ENCODE data around the gene MOB3A.
"Not testable (repeated sequence)": the region's sequence is repeated elsewhere in the genome, so short reads cannot be mapped to it uniquely, and the experiment has no call there.

MOB3A gene

DNA sequence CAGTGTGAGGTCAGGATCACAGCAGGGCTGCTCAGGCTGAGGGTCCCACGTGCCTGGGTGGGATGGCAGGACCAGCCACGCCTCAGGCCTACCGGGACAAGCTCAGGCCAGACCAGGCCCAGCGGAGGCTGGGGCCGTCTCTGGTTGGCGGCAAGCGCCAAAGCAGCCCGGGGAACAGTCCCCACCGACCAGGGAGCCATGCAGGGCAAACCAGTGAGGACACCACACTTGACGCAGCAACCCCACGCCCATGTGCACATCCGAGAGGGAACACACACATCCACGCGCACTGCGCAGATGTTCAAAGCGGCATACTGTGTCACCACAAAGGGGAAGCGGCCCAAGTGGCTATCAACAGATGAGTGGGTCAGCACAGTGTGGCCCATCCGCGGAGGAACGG, 15.8 kb upstream of the MOB3A start:
- no peak for DNase-seq
- intact Hi-C loops (cut with DNase I) = no loop called here

DNA sequence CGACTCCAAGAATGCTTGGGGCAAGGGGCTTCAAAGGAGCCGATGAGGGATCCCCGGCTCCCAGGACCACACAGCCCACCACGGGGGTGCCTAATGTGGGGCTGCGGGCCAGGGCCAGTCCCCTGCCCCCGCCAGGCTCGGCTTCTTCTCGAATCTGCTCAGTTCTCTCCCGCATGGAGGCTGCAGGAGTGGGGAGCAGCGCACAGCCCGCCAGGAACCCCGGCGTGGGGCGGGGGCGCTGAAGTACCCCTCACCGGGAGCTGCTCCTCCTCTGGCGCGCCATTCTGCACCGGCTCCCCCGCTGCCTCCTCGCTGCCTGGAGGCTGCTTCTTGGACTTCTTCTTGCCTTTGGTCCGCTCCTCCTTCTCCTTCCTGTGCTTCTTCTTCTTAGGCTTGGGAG, 15.3 kb upstream of the MOB3A start:
- intact Hi-C loops (cut with DNase I) = no loop called here
- no peak for DNase-seq

DNA sequence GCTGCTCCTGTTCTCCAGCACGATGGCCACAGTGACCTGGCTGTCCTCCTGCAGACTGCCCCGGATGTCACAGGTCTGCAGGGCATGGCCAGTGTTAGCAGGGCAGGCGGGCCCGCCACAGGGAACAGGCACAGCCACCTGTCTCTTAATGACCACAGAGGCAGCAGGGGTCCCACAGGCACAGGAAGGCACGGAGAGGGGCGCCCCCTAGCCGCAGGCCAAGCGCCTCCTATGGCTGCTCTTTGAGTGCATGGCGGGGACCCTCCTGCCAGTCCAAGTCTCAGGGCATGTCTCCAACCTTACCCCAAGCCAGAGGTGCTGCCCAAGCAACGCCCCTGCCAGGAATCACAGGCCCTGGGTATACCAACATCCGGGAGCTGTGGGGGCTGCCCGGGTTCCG, 14.7 kb upstream of the MOB3A start:
- intact Hi-C loops (cut with DNase I) = no loop called here
- DNase-seq = no peak

DNA sequence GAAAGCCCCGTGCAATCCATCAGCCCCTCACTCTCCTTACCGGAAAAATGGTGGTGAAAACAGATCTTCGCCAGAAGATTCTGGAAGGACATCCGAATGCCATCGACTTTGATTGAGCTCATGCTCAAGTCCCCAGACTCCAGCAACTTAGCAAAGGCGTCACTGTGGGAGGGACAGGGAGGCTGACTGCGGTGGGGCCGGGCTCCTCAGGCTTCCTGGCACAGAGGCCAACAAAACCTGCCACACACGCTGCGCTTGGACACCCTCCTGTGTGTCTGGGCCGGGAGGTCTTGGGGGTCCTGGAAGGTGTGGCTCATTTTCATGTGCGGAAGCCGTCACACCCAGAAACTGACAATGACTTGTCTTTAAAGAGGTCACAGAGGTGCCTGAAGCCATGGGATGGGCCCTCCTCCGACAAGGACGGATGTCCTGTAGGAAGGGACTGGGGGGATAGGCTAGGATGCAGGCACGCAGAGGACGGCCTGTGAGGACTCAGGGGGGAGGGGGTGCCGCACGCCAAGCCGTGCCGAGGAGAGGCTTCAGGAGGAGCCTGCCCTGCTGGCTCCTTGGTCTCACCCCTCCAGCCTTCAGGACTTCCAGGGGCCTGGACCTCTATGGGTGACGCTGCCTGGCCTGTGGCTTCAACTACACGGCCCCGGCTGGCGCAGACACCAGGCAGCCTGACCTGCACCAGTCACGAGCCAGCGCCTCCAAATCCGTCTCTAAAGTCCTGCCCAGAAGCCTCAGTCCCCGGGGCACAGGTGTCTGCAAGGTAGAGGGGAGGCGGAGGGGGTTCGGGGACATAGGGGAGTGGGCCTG, 13.1 kb upstream of the MOB3A start:
- intact Hi-C loops (cut with DNase I) = no loop called here
- no peak for DNase-seq

DNA sequence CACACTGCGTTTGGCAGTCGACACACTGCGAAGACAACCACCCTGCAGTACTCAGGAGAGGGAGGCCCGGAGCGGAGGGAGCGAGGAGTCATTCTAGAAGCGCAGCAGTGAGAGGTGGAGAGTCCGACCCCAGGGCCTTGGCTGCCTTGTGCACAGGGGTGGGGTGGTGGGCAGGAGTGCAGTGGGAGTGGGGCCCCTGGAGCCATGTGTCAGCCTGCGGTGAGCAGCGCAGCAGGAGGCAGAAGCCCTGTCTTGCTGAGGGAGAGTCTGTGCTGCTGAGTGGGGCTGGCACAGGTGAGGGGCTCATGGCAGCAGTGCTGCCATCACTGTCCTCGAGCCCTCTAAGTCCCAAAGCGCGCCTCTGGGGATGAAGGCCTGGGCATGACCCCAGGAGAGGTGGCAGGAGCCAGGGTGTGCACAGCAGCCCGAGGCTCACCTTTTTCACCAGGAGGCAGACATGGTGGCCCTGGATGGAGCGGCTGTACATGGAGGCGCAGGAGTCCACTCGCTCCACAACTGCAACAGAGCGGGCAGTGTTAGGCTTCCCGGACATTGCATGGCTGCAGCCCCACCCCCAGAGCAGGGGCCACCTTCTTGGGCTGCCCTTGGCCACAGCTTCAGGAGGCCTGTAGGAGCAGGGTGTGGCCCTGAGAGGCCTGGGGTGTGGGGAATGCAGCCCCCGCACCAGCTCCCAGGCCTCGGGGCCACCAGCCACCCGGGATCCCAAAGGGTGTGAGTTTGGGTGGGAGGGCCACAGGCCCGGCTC, 12.3 kb upstream of the MOB3A start:
- DNase-seq = no peak
- intact Hi-C loops (cut with DNase I) = no loop called here

DNA sequence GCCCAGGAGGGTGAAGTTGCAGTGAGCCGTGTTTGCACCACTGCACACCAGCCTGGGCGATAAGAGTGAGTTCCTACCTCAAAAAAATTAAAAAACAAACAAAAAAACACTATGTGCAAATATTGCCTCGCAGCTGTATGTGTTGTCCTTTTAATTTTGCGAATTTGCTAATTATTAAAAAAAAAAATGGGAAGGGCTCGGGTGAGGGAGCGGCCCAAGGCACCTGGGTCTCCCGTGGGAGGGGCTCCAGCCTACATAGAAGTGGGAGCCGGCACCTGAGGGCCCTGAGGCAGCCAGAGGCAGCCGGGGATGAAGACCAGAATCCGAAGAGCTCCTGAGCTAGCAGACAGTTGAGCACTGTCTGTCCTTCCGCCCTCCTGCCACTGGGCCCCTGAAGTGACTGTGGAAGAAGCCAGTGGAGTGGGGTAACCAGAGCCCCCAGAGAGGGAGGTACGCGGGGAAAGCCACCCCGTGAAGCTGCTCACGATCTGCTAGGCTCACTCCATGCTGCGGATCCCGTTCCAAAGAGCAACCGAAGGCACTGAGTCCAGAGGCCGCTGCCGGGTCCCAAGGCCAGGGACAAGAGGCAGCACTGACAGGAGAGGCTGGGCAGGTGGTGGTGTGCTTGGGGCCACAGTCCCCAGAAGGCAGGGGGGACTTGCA, 7.0 kb upstream of the MOB3A start:
- intact Hi-C loops (cut with DNase I) = loop anchor here (5.0 kb wide), 1 partner anchor 44 kb away; no protein-coding TSS in a partner anchor
- no peak for DNase-seq

DNA sequence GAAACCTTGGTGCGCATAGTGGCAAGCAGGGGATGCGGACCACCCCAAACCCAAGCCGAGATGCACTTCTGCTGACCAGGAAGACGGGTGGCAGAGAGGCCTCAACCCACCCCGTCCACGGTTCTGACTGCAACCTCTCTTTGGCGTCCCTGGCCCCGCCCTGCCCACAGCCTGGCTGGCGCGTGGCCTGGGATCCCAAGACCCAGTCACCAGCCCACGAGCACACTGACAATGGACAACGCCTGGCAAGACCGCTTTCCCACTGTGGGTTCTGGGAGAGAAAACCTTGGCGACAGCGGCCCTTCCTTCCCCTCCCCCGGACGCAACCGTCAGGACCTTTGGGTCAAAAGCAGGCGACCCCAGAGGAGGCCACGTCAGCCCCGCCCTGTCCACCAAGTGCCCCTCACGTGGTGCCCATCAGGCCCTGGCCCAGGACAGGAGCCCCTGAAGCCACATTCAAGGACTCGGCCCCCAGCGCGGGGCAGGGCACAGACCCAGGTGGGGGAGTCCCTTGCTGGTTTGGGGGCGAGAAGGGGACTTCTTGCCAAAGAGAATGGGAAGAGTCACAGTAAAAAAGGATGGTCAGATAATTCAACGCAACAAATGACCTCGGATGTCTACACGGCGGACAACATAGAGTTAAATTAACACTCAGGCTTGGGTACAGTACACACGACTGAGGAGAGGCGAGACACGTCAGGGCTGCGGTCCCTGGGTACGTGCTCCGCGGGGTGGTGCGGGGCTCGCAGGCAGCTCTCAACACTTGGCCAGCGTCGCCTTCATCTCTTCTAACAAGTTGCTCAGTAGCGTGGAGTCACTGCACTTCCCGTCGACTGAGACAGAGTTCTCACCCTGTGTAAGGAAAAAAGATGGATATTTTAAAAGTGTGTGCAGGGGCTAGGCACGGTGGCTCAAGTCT, 5.5 kb upstream of the MOB3A start:
- intact Hi-C loops (cut with DNase I) = loop anchor here (5.0 kb wide), 1 partner anchor 46 kb away; no protein-coding TSS in a partner anchor

DNA sequence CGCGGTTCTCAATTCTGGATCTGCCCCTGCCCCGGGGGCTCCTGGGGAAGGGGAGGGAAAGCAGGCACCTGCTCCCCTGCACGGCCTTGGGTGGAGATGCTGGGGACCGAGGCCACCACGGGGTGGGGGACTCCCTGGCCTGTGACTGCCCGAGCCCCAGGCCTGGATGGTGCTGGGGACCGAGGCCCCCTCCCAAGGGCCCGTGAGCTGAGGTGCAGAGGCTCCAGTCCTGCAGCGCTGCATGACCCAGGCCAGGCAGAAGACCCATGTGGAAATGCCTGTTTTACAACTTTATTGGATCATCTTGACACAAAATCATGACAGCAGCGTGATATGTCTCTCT, 4.6 kb upstream of the MOB3A start:
- DNase-seq = no peak
- intact Hi-C loops (cut with DNase I) = loop anchor here (5.0 kb wide), 1 partner anchor 47 kb away; no protein-coding TSS in a partner anchor

More for the DNA sequence above, 5.5 kb upstream of the MOB3A start:
- peak in 37 of 42 donors; percentile 28 to 86 (median 60) for DNase-seq

DNA sequence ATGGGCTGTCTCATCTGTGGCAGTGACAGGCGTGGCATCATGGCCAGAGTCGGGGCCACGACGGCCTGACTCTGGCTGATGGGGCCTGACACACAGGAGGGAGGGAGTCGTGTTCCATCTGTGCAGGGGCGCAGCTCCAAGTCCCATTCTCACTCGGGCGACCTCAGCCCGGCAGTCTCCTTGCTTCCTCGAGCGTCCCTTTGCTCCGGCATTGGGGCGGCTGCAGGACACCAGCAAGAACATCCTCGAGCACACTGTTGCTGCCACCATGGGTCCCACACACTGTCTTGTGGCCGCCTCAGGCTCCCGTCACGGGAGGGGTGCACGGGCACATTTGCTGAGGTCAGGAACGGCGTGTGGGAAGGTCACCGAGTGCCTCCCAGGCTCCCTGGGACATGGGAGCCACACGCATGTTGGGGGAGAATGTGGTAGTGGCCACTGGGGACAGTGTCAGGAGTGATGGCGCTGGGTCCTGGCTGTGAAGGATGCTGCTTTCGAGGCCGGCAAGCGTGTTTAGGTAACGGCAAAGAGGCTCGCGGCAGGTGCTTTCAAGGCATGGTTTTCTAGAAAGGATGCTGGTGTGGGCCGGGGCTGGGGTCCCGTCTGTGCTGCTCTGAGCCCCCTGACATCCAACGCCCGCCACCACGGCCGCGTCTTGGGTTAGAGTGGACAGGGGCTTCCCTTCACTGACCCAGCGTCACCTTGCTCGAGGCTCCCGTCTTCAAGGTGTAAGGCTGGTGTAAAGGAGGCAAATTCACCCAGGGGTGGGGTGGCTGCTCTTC, 4.0 kb upstream of the MOB3A start:
- intact Hi-C loops (cut with DNase I) = loop anchor here (5.0 kb wide), 1 partner anchor 47 kb away; no protein-coding TSS in a partner anchor
- DNase-seq = no peak

DNA sequence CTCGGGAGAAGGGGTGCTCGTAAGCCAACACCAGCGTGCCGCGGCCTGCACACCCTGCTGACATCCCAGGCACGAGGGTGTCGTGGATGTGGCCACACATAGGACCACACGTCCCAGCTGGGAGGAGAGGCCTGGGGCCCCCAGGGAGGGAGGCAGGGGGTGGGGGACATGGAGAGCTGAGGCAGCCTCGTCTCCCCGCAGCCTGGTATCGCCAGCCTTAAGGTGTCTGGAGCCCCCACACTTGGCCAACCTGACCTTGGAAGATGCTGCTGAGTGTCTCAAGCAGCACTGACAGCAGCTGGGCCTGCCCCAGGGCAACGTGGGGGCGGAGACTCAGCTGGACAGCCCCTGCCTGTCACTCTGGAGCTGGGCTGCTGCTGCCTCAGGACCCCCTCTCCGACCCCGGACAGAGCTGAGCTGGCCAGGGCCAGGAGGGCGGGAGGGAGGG, 3.0 kb upstream of the MOB3A start:
- no peak for DNase-seq

DNA sequence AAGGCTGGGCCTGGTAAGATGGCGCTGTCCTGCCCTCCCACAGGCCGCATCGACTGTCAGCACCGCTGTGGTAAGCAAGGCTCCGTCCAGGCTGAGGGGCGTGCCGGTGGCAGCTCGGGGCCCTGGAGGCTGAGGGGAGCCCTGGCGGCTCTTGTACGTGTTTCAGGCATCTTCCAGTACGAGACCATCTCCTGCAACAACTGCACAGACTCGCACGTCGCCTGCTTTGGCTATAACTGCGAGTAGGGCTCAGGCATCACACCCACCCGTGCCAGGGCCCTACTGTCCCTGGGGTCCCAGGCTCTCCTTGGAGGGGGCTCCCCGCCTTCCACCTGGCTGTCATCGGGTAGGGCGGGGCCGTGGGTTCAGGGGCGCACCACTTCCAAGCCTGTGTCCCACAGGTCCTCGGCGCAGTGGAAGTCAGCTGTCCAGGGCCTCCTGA, 1.8 kb upstream of the MOB3A start:
- intact Hi-C loops (cut with DNase I) = no loop called here
- DNase-seq = no peak

More for the DNA sequence above, 3.0 kb upstream of the MOB3A start:
- intact Hi-C loops (cut with DNase I) = no loop called here

DNA sequence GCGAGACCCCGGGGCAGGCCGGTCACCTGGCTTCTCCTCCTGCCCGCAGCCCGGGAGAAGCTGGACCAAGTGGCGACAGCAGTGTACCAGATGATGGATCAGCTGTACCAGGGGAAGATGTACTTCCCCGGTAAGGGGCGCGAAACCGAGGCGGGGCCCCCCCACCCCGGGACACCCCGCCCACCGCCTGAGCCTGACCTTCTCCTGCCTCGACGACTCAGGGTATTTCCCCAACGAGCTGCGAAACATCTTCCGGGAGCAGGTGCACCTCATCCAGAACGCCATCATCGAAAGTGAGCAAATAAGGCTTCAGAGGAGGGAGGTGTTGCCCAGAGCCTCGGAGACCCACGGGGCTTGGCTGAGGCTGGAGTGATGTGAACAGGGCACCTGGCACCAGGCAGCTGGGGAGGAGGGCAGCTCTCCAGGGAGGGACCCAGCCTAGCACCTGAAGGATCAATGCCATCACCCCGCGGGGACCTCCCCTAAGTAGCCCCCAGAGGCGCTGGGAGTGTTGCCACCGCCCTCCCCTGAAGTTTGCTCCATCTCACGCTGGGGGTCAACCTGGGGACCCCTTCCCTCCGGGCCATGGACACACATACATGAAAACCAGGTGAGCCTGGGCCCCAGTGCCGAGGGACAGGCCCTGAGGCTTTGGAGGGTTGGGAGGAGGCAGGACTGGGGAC, 1.2 kb upstream of the MOB3A start:
- intact Hi-C loops (cut with DNase I) = no loop called here

DNA sequence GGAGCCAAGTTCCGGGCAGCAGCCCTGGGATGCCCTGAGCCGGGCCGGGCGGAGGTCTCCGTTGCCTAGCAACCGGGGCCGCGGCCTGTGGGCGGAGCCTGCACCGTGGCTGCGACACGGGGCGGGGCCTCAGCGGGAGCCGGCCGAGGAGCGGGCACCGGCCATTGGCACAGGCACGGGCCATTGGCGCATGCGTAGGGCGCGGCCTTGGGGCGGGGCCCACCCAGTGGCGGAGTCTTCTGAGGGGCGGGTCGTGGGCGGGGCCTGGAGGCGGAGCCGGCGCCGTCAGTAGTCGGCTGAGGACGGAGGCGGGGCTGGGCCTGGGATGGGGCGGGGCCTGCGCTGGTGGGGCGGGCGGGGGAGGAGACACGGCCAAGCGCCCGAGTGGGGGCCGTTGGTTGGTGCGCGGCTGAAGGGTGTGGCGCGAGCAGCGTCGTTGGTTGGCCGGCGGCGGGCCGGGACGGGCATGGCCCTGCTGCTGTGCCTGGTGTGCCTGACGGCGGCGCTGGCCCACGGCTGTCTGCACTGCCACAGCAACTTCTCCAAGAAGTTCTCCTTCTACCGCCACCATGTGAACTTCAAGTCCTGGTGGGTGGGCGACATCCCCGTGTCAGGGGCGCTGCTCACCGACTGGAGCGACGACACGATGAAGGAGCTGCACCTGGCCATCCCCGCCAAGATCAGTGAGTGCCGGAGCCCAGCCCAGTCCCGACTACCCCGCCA, 515 bp upstream of the MOB3A start, which contains the start of gene IZUMO4:
Gene IZUMO4, plus strand, starts transcription at position 436 of the 723 bp plus-strand sequence. Its CDS starts 31 bp downstream, at position 467.
- peak; percentile 96 to 100 (median 99) for DNase-seq
- intact Hi-C loops (cut with DNase I) = no loop called here

More for the DNA sequence above, 1.2 kb upstream of the MOB3A start:
- no peak for DNase-seq

DNA sequence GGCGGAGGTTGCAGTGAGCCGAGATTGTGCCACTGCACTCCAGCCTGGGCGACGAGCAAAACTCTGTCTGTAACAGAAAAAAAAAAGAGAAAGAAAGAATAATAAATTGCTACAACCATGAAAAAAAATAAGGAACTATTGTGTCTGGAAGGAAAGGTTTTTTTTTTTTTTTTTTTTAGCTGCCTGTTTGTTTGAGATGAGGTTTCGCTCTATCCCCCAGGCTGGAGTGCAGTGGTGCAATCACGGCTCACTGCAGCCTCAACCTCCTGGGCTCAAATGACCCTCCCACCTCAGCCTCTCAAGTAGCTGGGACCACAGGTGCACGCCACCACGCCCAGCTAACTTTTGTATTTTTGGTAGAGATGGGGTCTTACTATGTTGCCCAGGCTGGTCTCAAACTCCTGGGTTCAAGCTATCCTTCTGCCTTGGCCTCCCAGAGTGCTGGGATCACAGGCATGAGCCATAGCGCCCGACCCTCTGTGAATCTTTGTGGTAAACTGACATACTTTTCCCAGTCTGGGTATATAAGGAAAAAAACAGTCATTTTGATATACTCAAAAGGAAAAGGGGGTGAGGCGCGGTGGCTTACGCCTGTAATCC, 4.1 kb downstream of the MOB3A start:
- DNase-seq = not testable (repeated sequence)

DNA sequence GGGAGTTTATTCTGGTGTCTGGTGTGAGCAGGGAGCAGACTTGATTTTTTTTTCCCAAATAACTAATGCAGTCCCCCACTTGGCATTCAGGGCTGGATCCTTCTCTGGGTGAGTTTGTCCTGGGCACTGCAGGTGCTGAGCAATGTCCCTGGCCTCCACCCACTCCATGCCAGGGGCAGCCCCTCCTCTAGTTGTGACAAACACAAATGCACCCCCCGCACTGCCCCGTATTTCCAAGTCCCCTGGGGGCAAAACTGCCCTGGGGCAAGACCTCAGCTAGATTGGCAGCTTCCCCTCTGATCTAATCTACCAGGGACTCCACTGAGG, 6.4 kb downstream of the MOB3A start:
- no peak for DNase-seq
- intact Hi-C loops (cut with DNase I) = no loop called here

More for the DNA sequence above, 4.1 kb downstream of the MOB3A start:
- intact Hi-C loops (cut with DNase I) = not testable (repeated sequence)
